Measurements from ENCODE around the gene INPP5A.

The INPP5A gene

GRCh38 chr10:132687181-132687892 is 149.8 kb downstream of the INPP5A start:
- TF ChIP-seq EZH2phosphoT487 (IDR thresholded peaks at IDR 0.05; ENCODE audit: borderline replicate concordance) (no peak), CTCF (conservative IDR thresholded peaks at IDR 0.05; ENCODE audit: low read length) (no peak)
- H3K9me2 ChIP-seq (replicated peaks; ENCODE audit: low read depth, low read length), result no peaks in the 10 kb centered on the region
- no peak overlapping the region for H3K4me3 ChIP-seq (ENCODE audit: low read length, poor library complexity, severe bottlenecking)
- H3F3A ChIP-seq (ENCODE audit: low read depth), result no peaks in the 10 kb centered on the region
- no peak overlapping the region for H2AFZ ChIP-seq (ENCODE audit: low read length)
- H3K9me3 ChIP-seq (ENCODE audit: insufficient read depth, low read depth, low read length), result no peaks in the 10 kb centered on the region
- H3K36me3 ChIP-seq (ENCODE audit: insufficient read depth, low read length), result peaks cover 19% of the 10 kb centered on the region; the same call in 1 of the 2 replicates
- no peaks in the 10 kb centered on the region for H3K27me3 ChIP-seq (ENCODE audit: insufficient read depth, low read length, poor library complexity, severe bottlenecking)
- H3K9ac ChIP-seq (ENCODE audit: low read depth, low read length, poor library complexity, severe bottlenecking), result no peak overlapping the region
- no peak overlapping the region for H3K4me2 ChIP-seq (ENCODE audit: low read depth, low read length, poor library complexity, severe bottlenecking)
- peaks cover 8% of the 10 kb centered on the region; the same call in 1 of the 2 replicates for H3K79me2 ChIP-seq (ENCODE audit: insufficient read depth, low read length)
- H4K20me1 ChIP-seq (ENCODE audit: insufficient read depth, low read length, poor library complexity, severe bottlenecking), result peaks cover 4% of the 10 kb centered on the region
- peaks cover 21% of the 10 kb centered on the region for H3K4me1 ChIP-seq (ENCODE audit: insufficient read depth, low read length, poor library complexity, severe bottlenecking)

GRCh38 chr10:132687893-132688579 is 150.4 kb downstream of the INPP5A start:
- peaks cover 21% of the 10 kb centered on the region for H3K4me1 ChIP-seq (ENCODE audit: insufficient read depth, low read length, poor library complexity, severe bottlenecking)
- no peak overlapping the region for H3K9ac ChIP-seq (ENCODE audit: low read depth, low read length, poor library complexity, severe bottlenecking)
- H3K36me3 ChIP-seq (ENCODE audit: insufficient read depth, low read length), result peaks cover 19% of the 10 kb centered on the region; the same call in 1 of the 2 replicates
- H3K27me3 ChIP-seq (ENCODE audit: insufficient read depth, low read length, poor library complexity, severe bottlenecking), result no peaks in the 10 kb centered on the region
- H3K9me3 ChIP-seq (ENCODE audit: insufficient read depth, low read depth, low read length), result no peaks in the 10 kb centered on the region
- peaks cover 8% of the 10 kb centered on the region; the same call in 1 of the 2 replicates for H3K79me2 ChIP-seq (ENCODE audit: insufficient read depth, low read length)
- H2AFZ ChIP-seq (ENCODE audit: low read length), result no peak overlapping the region
- H4K20me1 ChIP-seq (ENCODE audit: insufficient read depth, low read length, poor library complexity, severe bottlenecking), result peaks cover 4% of the 10 kb centered on the region
- no peaks in the 10 kb centered on the region for H3K9me2 ChIP-seq (replicated peaks; ENCODE audit: low read depth, low read length)
- no peak for TF ChIP-seq EZH2phosphoT487 (IDR thresholded peaks at IDR 0.05; ENCODE audit: borderline replicate concordance)
- no peak for TF ChIP-seq CTCF (conservative IDR thresholded peaks at IDR 0.05; ENCODE audit: low read length)
- H3K4me3 ChIP-seq (ENCODE audit: low read length, poor library complexity, severe bottlenecking), result no peak overlapping the region
- H3K4me2 ChIP-seq (ENCODE audit: low read depth, low read length, poor library complexity, severe bottlenecking), result no peak overlapping the region
- no peaks in the 10 kb centered on the region for H3F3A ChIP-seq (ENCODE audit: low read depth)

GRCh38 chr10:132688580-132689420 is 151.2 kb downstream of the INPP5A start:
- Histone ChIP-seq H3K79me2 (ENCODE audit: insufficient read depth, low read length) (peaks cover 8% of the 10 kb centered on the region; the same call in 1 of the 2 replicates), H3K4me2 (ENCODE audit: low read depth, low read length, poor library complexity, severe bottlenecking) (no peak overlapping the region), H3K36me3 (ENCODE audit: insufficient read depth, low read length) (peaks cover 19% of the 10 kb centered on the region; the same call in 1 of the 2 replicates), H3F3A (ENCODE audit: low read depth) (no peaks in the 10 kb centered on the region), H3K9me2 (replicated peaks; ENCODE audit: low read depth, low read length) (no peaks in the 10 kb centered on the region), H3K9me3 (ENCODE audit: insufficient read depth, low read depth, low read length) (no peaks in the 10 kb centered on the region; the same call in 1 of the 2 replicates), H4K20me1 (ENCODE audit: insufficient read depth, low read length, poor library complexity, severe bottlenecking) (peaks cover 4% of the 10 kb centered on the region), H3K9ac (ENCODE audit: low read depth, low read length, poor library complexity, severe bottlenecking) (no peak overlapping the region), H2AFZ (ENCODE audit: low read length) (no peak overlapping the region), H3K4me1 (ENCODE audit: insufficient read depth, low read length, poor library complexity, severe bottlenecking) (peaks cover 21% of the 10 kb centered on the region), H3K27me3 (ENCODE audit: insufficient read depth, low read length, poor library complexity, severe bottlenecking) (no peaks in the 10 kb centered on the region), H3K4me3 (ENCODE audit: low read length, poor library complexity, severe bottlenecking) (no peak overlapping the region)
- TF ChIP-seq CTCF (conservative IDR thresholded peaks at IDR 0.05; ENCODE audit: low read length) (no peak), EZH2phosphoT487 (IDR thresholded peaks at IDR 0.05; ENCODE audit: borderline replicate concordance) (no peak)

Data from Loucy (cell line).